HuH-7 (cell line): ENCODE results near the gene GALNTL6.
"Not testable (repeated sequence)": the region's sequence is repeated elsewhere in the genome, so short reads cannot be mapped to it uniquely, and the experiment has no call there.

Experiments used
- DNase-seq: peaks from one replicate; pipeline ENCODE4 v3.0.0; 2011; ENCODE audit warnings: low spot score

Gene GALNTL6

GRCh38 chr4:172674811-172675210, 861.6 kb downstream of the GALNTL6 start:
- DNase-seq, result no peak

DNA sequence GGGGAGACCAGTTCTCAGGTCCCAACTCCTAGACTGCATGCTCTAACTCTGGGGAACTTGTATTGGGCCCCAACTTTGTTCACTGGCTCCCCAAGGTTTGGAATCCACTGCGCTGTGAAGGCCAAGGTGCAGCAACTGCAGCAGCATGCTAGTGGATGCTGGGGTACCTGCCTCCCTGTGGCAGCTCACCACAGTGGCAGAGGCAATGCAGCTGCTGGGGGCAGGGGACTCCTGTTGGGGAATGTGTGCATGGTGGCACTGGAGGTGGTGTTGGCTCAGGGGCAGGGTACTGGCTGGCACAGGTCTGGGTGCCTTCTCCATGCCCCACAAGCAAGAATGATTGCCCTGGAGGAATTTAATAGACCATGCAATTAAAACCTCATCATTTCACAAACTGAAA, 862.0 kb downstream of the GALNTL6 start:
- no peak for DNase-seq

GRCh38 chr4:172680691-172681090, 867.5 kb downstream of the GALNTL6 start:
- no peak for DNase-seq

DNA sequence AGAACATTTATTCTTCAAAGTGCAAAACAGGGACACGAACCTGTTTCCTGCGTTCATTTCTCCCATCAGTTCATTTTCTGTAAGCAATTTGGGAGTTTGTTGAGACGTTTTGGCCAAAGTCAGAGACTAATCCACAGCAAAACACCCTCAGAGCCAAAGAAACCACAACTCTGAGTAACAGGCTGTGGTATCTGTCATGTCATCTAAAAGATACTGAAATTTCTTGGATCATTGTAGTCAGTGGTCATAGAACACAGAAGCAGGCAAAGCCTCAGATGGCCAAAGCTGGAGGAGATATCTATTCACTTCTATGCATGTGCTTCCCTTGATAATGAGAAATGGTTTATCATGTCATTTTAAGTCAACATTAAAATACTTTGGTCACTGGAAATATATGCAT, 869.8 kb downstream of the GALNTL6 start:
- DNase-seq, result no peak

DNA sequence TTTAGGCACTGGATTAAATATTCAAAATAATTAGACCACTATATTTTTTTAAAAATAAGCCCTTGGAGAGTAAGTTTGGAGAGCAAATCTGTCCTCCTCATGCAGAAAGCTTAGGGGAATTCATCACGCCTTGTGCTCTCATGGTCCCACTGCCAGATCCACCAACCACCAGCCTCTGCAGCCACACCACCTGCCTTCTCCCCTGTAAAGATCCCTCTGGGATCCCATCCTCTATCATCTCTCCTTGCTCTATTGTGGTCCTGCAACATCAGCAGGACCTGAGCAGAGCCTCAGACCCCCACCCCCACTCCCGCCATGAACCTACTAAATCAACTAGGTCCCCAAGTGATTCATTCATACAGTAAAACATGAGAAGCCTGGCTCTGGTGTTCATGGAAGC, 872.8 kb downstream of the GALNTL6 start:
- DNase-seq, result no peak

DNA sequence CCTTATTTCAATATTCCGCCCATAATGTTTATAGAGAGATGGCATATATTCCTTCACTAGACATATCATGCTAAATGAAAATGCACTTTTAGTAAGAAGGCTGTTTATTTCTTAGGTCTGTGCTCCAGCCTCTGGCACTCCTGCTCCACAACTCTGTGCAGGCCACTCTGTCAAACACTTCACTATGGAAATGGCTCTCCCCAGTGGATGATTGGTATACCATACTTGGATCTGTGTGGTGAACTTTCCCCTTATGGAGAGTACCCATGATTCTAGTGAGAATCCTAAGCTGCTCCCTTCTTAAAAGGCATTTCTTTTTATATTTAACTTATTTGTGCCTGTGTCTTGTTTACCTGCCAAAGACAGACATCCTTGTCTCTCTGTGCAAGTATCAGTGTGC, 875.3 kb downstream of the GALNTL6 start:
- no peak for DNase-seq

DNA sequence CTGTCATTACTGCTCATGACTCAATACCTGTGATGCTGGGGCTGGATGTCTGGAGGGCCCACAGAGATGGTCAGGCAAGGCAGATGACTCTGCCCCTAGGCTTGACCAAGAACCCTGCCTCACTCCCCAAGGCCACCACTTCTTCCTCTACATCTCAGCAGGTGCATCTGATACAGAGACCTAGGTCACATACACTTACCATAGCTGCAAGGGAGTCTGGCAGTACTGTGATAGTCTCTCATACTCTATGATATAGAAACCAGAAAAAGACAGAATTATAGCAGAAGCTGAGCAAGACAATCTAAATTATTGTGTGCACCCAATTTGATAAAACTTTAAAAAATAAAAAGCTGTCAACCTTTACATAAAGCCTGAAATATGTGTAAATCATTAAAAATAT, 878.3 kb downstream of the GALNTL6 start:
- DNase-seq, result no peak

DNA sequence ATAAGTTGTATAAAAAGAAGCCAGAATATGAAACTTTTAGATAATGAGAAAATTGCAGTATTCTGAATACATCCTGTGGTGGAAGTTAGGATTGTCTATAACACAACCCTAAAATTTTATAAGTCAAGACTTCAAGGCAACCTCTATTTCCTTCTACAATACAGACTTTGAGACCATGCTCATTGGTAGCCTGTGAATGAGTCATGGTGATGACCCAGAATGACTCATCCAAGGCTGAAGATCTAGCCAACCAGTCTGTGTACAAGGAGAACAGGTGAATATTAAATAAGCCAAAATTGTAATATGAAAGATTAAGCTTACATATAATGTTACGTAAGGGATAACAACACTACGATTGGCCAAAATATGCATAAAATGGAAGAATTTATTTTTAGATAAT, 879.5 kb downstream of the GALNTL6 start:
- no peak for DNase-seq

- no peak for DNase-seq
Measured at GRCh38 chr4:172698256-172698655, 885.1 kb downstream of the GALNTL6 start.

- no peak for DNase-seq
Measured at GRCh38 chr4:172705565-172705964, 892.4 kb downstream of the GALNTL6 start.

GRCh38 chr4:172706000-172706399, 892.8 kb downstream of the GALNTL6 start:
- DNase-seq, result no peak

GRCh38 chr4:172707622-172708021, 894.4 kb downstream of the GALNTL6 start:
- DNase-seq, result no peak

- no peak for DNase-seq
Measured at GRCh38 chr4:172708184-172708583, 895.0 kb downstream of the GALNTL6 start.

GRCh38 chr4:172709376-172709775, 896.2 kb downstream of the GALNTL6 start:
- DNase-seq, result no peak

- no peak for DNase-seq
Measured at GRCh38 chr4:172716291-172716690, 903.1 kb downstream of the GALNTL6 start.

GRCh38 chr4:172721659-172722058, 908.5 kb downstream of the GALNTL6 start:
- no peak for DNase-seq

GRCh38 chr4:172725581-172725980, 912.4 kb downstream of the GALNTL6 start:
- DNase-seq, result no peak

GRCh38 chr4:172726001-172726423, 912.8 kb downstream of the GALNTL6 start:
- DNase-seq, result peak; percentile 37

- DNase-seq, result no peak
Measured at GRCh38 chr4:172727631-172728030, 914.4 kb downstream of the GALNTL6 start.

GRCh38 chr4:172733645-172734044, 920.4 kb downstream of the GALNTL6 start:
- not testable (repeated sequence) for DNase-seq

DNA sequence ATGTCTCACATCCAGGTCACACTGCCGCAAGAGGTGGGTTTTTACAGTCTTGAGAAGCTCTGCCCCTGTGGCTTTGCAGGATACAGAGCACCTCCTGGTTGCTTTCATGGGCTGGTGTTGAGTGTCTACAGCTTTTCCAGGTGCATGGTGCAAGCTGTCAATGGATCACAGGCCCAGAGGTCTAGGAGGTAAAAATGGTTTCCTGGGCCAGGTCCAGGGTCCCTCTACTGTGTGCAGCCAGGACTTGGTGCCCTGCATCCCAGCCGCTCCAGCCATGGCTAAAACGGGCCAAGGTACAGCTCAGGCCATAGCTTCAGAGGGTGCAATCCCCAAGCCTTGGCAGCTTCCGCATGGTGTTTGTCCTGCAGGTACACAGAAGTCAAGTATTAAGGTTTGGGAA, 921.4 kb downstream of the GALNTL6 start:
- no peak for DNase-seq

- no peak for DNase-seq
Measured at GRCh38 chr4:172736046-172736445, 922.8 kb downstream of the GALNTL6 start.

GRCh38 chr4:172740434-172740833, 927.2 kb downstream of the GALNTL6 start:
- no peak for DNase-seq

DNA sequence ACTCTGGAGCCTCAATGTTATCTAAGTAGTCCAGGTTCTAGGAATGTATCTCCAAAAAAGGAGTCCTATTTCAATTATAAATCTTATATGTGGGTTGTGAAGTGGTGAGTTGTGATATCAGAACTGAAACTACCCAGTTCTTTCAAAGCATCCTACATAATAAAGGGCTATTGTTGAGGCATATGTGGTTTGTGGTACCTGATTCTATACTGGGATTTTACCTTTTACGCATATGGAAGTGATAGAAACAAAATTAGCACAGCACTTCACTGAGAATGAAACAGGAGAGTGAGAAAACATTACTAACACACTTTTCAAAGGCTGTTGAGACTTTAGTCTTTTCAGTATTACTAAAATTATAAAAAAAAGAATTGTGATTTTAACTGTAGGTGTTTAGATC, 937.7 kb downstream of the GALNTL6 start:
- DNase-seq, result no peak

GRCh38 chr4:172751550-172751949, 938.3 kb downstream of the GALNTL6 start:
- no peak for DNase-seq
